ENCODE results near the gene APOA5. TPM values are rescaled to one million over a fixed set of nuclear protein-coding genes. Genes with fewer than 3 reads are reported as not detected.

The APOA5 gene
- total RNA-seq, 1 donor from 2014 or later, result not detected

GRCh38 chr11:116796548-116796947 is 4.9 kb upstream of the APOA5 start:
- DNase-seq (ENCODE audit: extremely low spot score, unreplicated experiment), result no peak
- no peak for TF ChIP-seq CTCF (conservative IDR thresholded peaks at IDR 0.05)
- Mint-ChIP-seq H3K4me1 (ENCODE audit: unreplicated experiment) (peaks cover 4% of the 10 kb centered on the region), H3K27ac (no peak overlapping the region), H3K27me3 (peaks cover 2% of the 10 kb centered on the region), H3K9me3 (no peaks in the 10 kb centered on the region), H3K4me3 (no peak overlapping the region), H3K36me3 (no peaks in the 10 kb centered on the region)

GRCh38 chr11:116794851-116795250 is 3.2 kb upstream of the APOA5 start:
- Mint-ChIP-seq H3K36me3 (no peaks in the 10 kb centered on the region), H3K27me3 (peaks cover 3% of the 10 kb centered on the region), H3K9me3 (no peaks in the 10 kb centered on the region), H3K4me3 (no peak overlapping the region), H3K27ac (no peak overlapping the region), H3K4me1 (ENCODE audit: unreplicated experiment) (peaks cover 4% of the 10 kb centered on the region)
- TF ChIP-seq CTCF (conservative IDR thresholded peaks at IDR 0.05), result no peak
- DNase-seq (ENCODE audit: extremely low spot score, unreplicated experiment), result no peak

- TF ChIP-seq CTCF (conservative IDR thresholded peaks at IDR 0.05), result no peak
- Mint-ChIP-seq H3K9me3 (no peaks in the 10 kb centered on the region), H3K4me1 (ENCODE audit: unreplicated experiment) (peaks cover 4% of the 10 kb centered on the region), H3K36me3 (no peaks in the 10 kb centered on the region), H3K27me3 (peaks cover 3% of the 10 kb centered on the region), H3K27ac (no peak overlapping the region), H3K4me3 (no peak overlapping the region)
- DNase-seq (ENCODE audit: extremely low spot score, unreplicated experiment), result no peak
These were observed 2.1 kb upstream of the APOA5 start for GRCh38 chr11:116793772-116794097.

GRCh38 chr11:116792869-116793771 is 1.4 kb upstream of the APOA5 start:
- Mint-ChIP-seq H3K27ac (no peak overlapping the region), H3K4me1 (ENCODE audit: unreplicated experiment) (peaks cover 10% of the 10 kb centered on the region), H3K4me3 (no peak overlapping the region), H3K9me3 (no peaks in the 10 kb centered on the region), H3K36me3 (no peaks in the 10 kb centered on the region), H3K27me3 (peaks cover 3% of the 10 kb centered on the region)
- TF ChIP-seq CTCF (conservative IDR thresholded peaks at IDR 0.05), result no peak
- no peak for DNase-seq (ENCODE audit: extremely low spot score, unreplicated experiment)

GRCh38 chr11:116792144-116792868 is 627 bp upstream of the APOA5 start:
- DNase-seq (ENCODE audit: extremely low spot score, unreplicated experiment), result no peak
- Mint-ChIP-seq H3K27me3 (peaks cover 3% of the 10 kb centered on the region), H3K9me3 (no peaks in the 10 kb centered on the region), H3K4me1 (ENCODE audit: unreplicated experiment) (peaks cover 14% of the 10 kb centered on the region), H3K4me3 (no peak overlapping the region), H3K36me3 (no peaks in the 10 kb centered on the region), H3K27ac (no peak overlapping the region)
- TF ChIP-seq CTCF (conservative IDR thresholded peaks at IDR 0.05), result no peak
